ENCODE results near the gene TYMS. TPM values are rescaled to one million over a fixed set of nuclear protein-coding genes. Genes with fewer than 3 reads are reported as not detected.

The TYMS gene
- total and polyA plus RNA-seq, 2 donors (not counting 3 experiments of a cell fraction or from before 2014, with no cell fraction given): 136 to 200 TPM

- Histone ChIP-seq H3K9ac (replicated peaks; ENCODE audit: extremely low read depth, insufficient read depth, low read length) (no peak overlapping the region), H3K4me2 (ENCODE audit: insufficient read depth, low read length) (no peak overlapping the region), H4K20me1 (replicated peaks; ENCODE audit: control insufficient read depth, extremely low read depth, insufficient read depth, low read length) (no peaks in the 10 kb centered on the region), H3K27me3 (ENCODE audit: control insufficient read depth in 2 of 2, insufficient read depth in 2 of 2, low read length in 2 of 2) (no peaks in the 10 kb centered on the region), H3K36me3 (ENCODE audit: control insufficient read depth in 2 of 2, extremely low read depth in 1 of 2, insufficient read depth in 2 of 2, low read length in 2 of 2) (peaks cover 8 to 16% of the 10 kb centered on the region in 2 experiments), H3K9me1 (replicated peaks; ENCODE audit: control insufficient read depth, extremely low read depth, insufficient read depth, low read length) (no peaks in the 10 kb centered on the region), H3K4me1 (ENCODE audit: control insufficient read depth, extremely low read depth, insufficient read depth, low read length) (no peaks in the 10 kb centered on the region), H3K79me2 (ENCODE audit: control insufficient read depth, insufficient read depth, low read length) (no peaks in the 10 kb centered on the region), H3K27ac (ENCODE audit: insufficient read depth, low read depth, low read length) (no peak overlapping the region), H3K9me3 (replicated peaks; ENCODE audit: control insufficient read depth, insufficient read depth, low read length) (no peaks in the 10 kb centered on the region), H2AFZ (ENCODE audit: low read depth, low read length) (no peak overlapping the region), H3K4me3 (replicated peaks in 1 of 3; ENCODE audit: insufficient read depth in 1 of 3, low read depth in 1 of 3, low read length in 3 of 3) (no peak overlapping the region)
- intact Hi-C loops (cut with micrococcal nuclease): no loop called here
- FAIRE-seq (no peak), DNase-seq (ENCODE audit: low read depth, low spot score) (no peak)
- TF ChIP-seq POLR2AphosphoS5 (IDR thresholded peaks at IDR 0.05; ENCODE audit: insufficient read depth, low read depth, low read length): no peak
- TF ChIP-seq MAX (IDR thresholded peaks at IDR 0.05; ENCODE audit: insufficient read depth, insufficient read length): no peak
- no peak for TF ChIP-seq CTCF (IDR thresholded peaks at IDR 0.05; ENCODE audit: extremely low read depth in 1 of 2, insufficient read depth in 1 of 2, low read depth in 1 of 2, low read length in 2 of 2)
- no peak for TF ChIP-seq MYC (IDR thresholded peaks at IDR 0.05; ENCODE audit: low read depth, low read length)
- TF ChIP-seq POLR2A (IDR thresholded peaks at IDR 0.05; ENCODE audit: low read depth, low read length): no peak
- TF ChIP-seq JUN (IDR thresholded peaks at IDR 0.05; ENCODE audit: borderline replicate concordance, insufficient read depth, insufficient read length, low read depth): no peak
- no peak for TF ChIP-seq EZH2 (IDR thresholded peaks at IDR 0.05; ENCODE audit: borderline replicate concordance, low read depth, low read length, severe bottlenecking)
- POLR2A ChIA-PET: no interaction called here
- CTCF ChIA-PET: no interaction called here
- BruUV-seq (replicated peaks): no TSS peak
- dilution Hi-C loops (cut with MboI; ENCODE audit: extremely low pct_ligation_motif_present, low sequenced_read_pairs): no loop called here
These were observed 19.3 kb downstream of the TYMS start for GRCh38 chr18:676736-677135.
